ENCODE results near the gene ETS1. TPM values are rescaled to one million over a fixed set of nuclear protein-coding genes. Genes with fewer than 3 reads are reported as not detected.

The ETS1 gene
- total and polyA plus RNA-seq, 2 experiments from 2014 or later = 25.6 to 52.6 TPM

- Histone ChIP-seq H3K79me2 (replicated peaks; ENCODE audit: insufficient read depth) (peaks cover 25% of the 10 kb centered on the region), H3K4me3 (no peak overlapping the region), H3K9me2 (ENCODE audit: insufficient read depth) (no peaks in the 10 kb centered on the region), H3K36me3 (ENCODE audit: insufficient read depth) (no peaks in the 10 kb centered on the region; the same call in 1 of the 2 replicates), H4K20me1 (replicated peaks; ENCODE audit: insufficient read depth) (peaks cover 3% of the 10 kb centered on the region; the same call in 1 of the 2 replicates), H2AFZ (no peak overlapping the region), H3K27me3 (ENCODE audit: insufficient read depth) (no peaks in the 10 kb centered on the region), H3K4me1 (ENCODE audit: insufficient read depth) (peaks cover 17% of the 10 kb centered on the region), H3K4me2 (no peak overlapping the region), H3K27ac (ENCODE audit: low read depth) (0 out of 2 replicates have a peak overlapping the region, but pooled peaks have one; percentile 39), H3F3A (replicated peaks; ENCODE audit: low read depth) (no peaks in the 10 kb centered on the region)
- H3K9me3 Mint-ChIP-seq = no peaks in the 10 kb centered on the region
- TF ChIP-seq NANOG (IDR thresholded peaks at IDR 0.05; ENCODE audit: borderline replicate concordance) (no peak), ZNF331 (CRISPR knock-in tag; IDR thresholded peaks at IDR 0.05; ENCODE audit: low read depth) (no peak), CREB1 (CRISPR knock-in tag; IDR thresholded peaks at IDR 0.05; ENCODE audit: low read depth) (no peak), EZH2 (IDR thresholded peaks at IDR 0.05; ENCODE audit: low read depth, unreplicated experiment) (no peak), ZNF114 (CRISPR knock-in tag; IDR thresholded peaks at IDR 0.05) (no peak), CTCF (conservative IDR thresholded peaks at IDR 0.05; ENCODE audit: low read depth in 2 of 2) (no peak), ETS1 (IDR thresholded peaks at IDR 0.05) (no peak), ZNF462 (CRISPR knock-in tag; IDR thresholded peaks at IDR 0.05) (no peak), POLR2AphosphoS5 (IDR thresholded peaks at IDR 0.05; ENCODE audit: low read depth) (no peak), REST (IDR thresholded peaks at IDR 0.05; ENCODE audit: unreplicated experiment) (no peak), STAT1 (IDR thresholded peaks at IDR 0.05; ENCODE audit: unreplicated experiment) (no peak), EZH2phosphoT487 (IDR thresholded peaks at IDR 0.05; ENCODE audit: unreplicated experiment) (no peak)
- H3K27me3 Mint-ChIP-seq (ENCODE audit: insufficient read depth, low read depth, poor library complexity) = no peaks in the 10 kb centered on the region
- peaks cover 9% of the 10 kb centered on the region for H3K36me3 Mint-ChIP-seq (ENCODE audit: low read depth)
- peaks cover 17% of the 10 kb centered on the region for H3K4me1 Mint-ChIP-seq
- H3K4me3 Mint-ChIP-seq = no peak overlapping the region
- peak; percentile 53 for ATAC-seq
- no peak overlapping the region; the same call in 1 of the 2 replicates for H3K27ac Mint-ChIP-seq
- no peak for DNase-seq (ENCODE audit: low spot score)
Measured at GRCh38 chr11:128568166-128568778, 19.1 kb downstream of the ETS1 start.
